HG02623 (cell line): ENCODE data around the gene AAMDC.
"Not testable (repeated sequence)": the region's sequence is repeated elsewhere in the genome, so short reads cannot be mapped to it uniquely, and the experiment has no call there.

Experiments used
- ATAC-seq: cut with Tn5 transposase; IDR thresholded peaks from one replicate; pipeline ENCODE4 v1.9.1; 2021; ENCODE audit warnings: moderate library complexity; ENCODE audit not compliant: unreplicated experiment

The AAMDC gene

DNA sequence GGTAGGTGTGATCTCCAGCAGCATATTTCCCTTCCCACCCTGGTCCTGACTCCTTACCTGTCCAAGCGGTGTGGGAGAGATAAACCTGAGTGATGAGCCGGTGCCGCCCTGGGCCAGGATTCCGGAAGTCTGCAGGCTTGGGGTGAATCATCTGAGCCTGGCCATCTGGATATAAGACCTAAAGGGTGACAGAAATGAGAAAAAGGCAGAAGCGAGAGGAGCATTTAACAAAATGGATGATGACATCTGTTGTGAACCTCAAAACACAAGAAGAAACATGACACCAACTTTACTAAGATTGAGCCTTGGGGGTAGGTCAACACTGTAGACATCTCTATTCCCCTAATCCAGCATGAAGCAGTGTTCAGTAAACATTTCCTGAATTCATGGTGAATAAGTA is 62.8 kb downstream of the AAMDC start:
- no peak for ATAC-seq

DNA sequence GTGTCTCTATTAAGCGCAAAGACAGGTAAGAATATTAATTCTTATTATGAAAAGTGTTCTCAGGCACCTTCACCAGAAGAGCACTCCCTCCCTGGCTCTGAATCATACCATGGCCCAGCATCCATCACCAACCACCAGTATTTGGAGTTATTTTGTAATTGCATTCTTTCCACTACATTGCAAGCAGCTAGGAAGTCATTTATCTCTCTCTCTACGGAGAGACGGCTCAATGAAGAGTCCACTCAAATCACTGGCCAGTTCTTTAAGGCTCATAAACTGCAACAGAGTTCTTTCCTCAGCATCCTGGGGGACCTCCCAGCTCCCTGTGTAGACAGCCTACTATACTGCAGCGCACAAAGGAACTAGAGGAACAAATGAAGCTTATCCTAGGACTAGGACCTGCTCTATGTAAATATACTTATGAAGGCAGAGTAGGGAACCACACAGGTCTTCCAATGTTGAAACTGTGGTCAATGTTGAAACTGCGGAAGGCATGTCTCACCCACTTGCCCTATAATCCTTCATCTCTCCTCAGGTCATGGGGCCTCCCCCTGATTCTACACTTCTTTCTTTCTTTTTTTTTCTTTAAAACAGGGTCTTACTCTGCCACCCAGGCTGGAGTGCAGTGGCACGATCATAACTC is 63.4 kb downstream of the AAMDC start:
- ATAC-seq = no peak

DNA sequence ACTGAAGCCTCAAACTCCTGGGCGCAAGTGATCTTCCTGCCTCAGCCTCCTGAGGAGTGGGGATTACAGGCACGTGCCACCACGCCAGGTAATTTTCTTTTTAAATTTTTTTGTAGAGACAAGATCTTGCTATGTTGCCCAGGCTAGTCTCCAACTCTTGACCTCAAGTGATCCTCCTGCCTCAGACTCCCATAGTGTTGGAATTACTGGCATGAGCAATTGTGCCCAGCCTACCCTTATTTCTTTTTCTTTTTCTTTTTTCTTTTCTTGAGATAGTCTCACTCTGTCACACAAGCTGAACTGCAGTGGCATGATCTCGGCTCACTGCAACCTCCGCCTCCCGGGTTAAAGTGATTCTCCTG is 63.9 kb downstream of the AAMDC start:
- ATAC-seq = no peak

DNA sequence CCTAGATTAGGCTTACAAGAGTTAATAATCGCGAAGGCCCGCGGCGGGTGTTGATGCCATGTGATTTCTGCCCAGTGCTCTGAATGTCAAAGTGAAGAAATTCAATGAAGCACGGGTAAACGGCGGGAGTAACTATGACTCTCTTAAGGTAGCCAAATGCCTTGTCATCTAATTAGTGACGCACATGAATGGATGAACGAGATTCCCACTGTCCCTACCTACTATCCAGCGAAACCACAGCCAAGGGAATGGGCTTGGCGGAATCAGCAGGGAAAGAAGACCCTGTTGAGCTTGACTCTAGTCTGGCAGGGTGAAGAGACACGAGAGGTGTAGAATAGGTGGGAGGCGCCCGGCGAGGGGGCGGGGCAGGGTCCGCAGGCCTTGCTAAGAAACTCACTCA is 65.5 kb downstream of the AAMDC start:
- no peak for ATAC-seq

DNA sequence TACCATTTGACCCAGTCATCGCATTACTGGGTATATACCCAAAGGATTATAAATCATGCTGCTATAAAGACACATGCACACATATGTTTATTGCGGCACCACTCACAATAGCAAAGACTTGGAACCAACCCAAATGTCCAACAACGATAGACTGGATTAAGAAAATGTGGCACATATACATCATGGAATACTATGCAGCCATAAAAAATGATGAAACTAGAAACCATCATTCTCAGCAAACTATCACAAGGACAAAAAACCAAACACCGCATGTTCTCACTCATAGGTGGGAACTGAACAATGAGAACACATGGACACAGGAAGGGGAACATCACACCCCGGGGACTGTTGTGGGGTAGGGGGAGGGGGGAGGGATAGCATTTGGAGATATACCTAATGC is 68.1 kb downstream of the AAMDC start:
- ATAC-seq = not testable (repeated sequence)

DNA sequence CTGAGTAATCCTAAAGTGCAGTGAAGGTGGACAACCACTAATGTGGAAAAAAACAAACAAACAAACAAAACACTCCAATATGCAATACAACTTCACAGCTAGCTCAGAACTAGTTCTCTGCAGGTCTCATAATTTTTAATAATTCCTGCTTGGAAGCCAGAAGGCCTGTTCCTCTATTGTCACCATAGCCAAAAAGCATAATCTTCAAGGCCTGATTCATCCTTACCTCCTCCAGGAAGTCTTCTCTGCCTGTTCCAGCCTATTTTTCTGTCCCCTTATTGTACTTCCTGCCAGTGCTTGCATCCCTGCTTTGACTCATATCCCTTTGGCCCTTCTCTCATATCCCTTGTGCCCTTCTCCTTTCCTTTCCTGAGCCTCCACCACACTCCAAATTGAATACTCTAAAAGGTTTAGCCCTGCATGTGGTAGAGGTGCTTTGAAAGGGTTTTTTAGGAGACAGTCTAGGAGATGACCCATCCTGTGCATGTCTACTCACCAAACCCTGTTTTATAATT is 69.2 kb downstream of the AAMDC start:
- not testable (repeated sequence) for ATAC-seq

DNA sequence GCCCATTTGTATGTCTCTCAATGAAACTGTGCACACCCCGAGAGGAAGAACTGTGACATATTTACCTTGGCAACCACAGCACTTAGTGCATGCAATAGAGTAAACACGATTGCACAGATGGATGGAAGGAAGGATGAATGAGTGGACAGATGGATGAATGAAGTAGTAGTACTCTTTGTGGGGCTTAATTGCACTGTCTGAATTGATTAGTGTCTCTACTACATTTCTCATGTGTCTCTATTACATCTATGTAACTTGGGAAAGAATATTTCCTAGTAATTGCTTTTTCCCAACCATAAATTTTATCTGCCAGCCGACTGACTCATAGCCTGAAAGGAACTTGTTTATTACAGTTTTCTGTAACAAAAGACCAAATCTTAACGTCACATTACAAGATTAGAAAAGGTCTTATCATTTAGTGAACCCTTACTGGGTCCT is 69.7 kb downstream of the AAMDC start:
- not testable (repeated sequence) for ATAC-seq

DNA sequence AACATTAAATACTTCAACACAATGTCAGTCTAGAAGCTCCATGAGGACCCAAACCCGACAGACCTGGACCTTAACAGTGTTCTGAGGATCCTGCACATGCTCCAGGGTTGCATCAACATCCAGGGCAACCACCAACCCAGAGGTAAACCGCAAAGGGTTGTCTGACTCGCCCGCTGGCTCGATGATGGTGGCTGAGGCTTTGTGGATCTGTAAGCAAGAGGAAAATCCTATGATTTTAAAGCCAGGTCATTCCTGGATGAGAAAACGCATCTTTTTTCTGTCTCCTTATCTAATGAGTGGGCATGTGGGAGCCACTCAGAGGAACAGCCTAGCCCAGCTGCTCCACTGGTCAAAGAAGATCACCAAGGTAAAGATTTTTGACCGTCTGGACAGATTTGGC is 70.3 kb downstream of the AAMDC start:
- ATAC-seq = not testable (repeated sequence)

DNA sequence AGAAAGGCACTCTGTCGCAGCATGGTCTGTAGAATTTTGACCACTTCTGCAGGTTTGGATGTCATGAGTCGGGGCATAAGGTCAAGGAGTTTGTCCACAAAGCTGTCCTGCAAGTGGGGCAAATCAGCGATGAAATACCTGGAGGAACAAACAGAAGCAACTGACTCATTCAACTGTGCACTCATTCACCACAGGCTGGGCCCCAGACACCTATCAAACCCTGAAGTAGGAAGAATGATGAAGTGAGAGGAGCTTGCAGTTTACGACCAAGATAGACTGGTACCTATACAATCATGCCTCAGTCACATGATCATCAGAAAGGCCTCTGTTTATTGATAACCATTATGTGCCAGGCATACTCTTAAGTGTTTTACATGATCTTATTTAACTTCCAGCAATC is 70.8 kb downstream of the AAMDC start:
- not testable (repeated sequence) for ATAC-seq

DNA sequence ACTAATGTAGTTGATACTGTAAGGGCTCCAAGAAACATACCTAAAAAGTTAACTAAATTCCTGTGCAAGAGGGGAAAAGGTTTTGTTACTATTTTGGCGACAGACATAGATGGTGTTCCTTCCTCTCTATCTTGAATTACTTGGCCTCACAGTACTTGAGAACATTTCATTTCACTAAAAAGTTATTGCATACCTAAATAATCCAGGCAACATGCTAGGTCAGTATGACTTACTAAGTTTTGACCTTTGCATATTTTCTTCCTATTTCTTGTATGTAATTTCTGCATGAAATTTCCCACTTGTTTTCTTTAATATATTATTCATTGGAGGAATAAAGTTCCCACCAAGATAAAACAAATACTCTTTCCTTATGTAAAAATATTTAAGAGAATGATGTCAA is 74.0 kb downstream of the AAMDC start:
- not testable (repeated sequence) for ATAC-seq

DNA sequence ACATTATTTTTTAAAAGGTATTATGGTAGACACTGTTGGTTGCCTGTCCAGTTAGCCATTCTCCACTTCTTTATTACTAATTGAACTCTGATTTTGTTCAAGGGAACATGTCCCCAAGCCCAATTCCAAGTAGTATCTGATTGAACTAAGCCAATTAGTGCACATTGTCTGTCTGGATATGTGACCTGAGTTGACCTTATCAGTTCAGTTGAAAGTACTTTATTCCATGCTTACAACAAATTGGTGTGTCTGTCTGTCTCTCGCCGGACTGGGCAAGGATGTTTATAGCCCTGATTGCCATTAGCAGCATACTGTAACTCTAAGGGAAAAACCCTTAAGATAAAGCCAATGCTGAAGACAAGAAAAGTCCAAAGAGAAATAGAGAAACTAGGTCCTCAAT is 87.9 kb downstream of the AAMDC start:
- no peak for ATAC-seq

DNA sequence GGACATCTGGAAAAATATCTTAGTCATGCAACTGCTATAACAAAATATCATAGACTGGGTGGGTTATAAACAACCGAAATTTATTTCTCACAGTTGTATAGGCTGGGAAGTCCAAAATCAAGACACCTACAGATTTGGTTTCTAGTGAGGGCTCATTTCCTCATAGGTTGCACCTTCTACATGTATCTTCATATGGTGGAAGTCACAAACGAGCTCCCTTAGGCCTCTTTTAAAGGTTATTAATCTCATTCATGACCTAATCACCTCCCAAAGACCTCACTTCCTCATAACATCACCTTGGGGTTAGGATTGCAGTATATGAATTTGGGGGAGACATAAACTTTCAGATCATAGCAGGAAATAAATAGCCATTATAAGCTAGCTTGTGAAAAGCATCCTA is 88.3 kb downstream of the AAMDC start:
- no peak for ATAC-seq

DNA sequence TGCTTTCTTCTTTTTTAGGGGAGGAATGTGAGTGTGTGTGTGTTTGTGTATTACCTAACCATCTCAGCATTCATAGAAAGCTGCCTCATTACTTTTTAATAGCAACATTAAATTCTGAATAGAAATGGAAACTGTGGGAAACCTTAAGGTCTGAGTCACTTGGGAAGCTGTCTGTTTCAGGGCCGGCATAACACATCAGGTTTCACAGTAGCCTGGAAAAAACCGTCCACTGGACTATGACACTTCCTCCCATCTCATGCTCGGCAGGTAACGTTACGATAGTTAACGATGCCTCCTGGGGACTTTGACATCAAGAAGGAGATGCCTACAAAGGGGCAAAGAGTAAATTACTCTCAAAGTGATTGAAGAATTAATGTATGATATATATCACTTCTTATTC is 89.9 kb downstream of the AAMDC start:
- not testable (repeated sequence) for ATAC-seq

DNA sequence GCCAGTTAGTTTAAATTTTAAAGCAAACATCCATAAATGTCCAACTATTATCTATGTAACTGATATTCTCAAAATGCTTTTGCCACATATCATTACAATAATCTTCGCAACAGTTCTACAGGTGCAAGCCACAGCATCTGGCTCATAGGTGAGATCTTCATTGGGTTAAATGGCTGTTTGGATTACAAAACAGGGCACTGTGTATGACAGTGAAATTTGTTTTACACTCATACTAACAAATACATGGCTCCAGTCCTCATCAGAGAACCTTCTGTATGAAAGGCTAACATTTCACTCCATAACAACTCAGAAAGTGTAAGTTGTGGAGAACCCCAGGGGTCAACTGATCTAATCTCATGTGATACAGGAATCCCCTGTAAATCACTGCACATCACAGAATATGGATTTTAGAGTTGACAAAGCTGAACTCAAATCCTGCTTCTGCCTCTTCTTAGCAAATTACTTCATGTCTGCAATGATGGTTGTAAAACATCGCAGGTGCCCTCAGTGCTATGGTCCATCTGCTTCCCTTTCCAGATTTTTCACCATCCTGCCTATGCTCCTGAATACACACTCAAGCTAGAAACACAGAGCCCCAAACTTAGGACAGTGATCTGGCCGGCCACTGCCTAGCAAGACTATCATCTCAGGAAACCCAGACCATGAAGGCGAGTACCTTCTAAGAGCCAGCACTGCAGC is 92.8 kb downstream of the AAMDC start:
- ATAC-seq = not testable (repeated sequence)

DNA sequence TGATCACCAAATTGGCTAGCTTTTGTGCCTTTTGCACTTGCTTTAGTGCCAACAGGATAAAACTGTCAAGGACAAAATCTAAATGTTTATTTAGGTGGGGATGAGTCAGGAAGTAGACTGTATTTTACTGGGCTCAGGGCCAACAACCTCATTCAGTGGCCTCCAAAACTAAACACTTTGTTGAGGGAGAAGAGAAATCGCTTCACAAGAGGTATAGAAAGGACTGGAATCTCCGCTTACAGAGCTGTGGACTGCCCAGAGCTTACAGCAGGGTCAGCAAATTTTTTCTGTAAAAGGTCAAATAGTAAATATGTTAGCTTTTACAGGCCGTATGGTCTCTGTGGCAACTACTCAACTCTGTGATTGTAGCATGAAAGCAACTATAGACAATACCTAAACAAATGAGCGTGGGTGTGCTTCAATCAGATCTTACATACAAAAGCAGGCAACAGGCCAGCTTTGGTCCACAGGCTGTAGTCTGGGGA is 93.4 kb downstream of the AAMDC start:
- ATAC-seq = not testable (repeated sequence)

DNA sequence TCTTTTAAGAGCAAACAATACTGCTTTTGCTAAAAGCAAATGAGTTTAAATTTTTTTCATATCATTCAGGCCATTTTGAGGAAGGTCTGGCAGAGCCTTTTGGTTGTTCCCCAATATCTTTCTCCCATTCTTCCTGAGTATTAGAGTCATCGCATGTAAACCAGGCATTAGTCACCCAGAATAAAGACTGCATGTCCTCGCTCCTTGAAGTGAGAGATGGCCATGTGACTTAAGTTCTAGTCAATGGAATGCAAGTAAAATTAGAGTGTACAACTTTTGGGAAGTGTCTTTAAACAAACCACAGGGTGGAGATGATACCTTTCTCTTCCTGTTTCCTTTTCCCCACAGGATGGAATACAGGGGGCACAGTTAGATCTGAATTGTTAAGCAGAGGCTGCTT is 96.8 kb downstream of the AAMDC start:
- ATAC-seq = not testable (repeated sequence)
